ENCODE measurements around the gene SEMA5A.

GRCh38 chr5:9545992-9546851, at the start of gene SEMA5A:
- TF ChIP-seq POLR2A (IDR thresholded peaks at IDR 0.05) (no peak), CTCF (IDR thresholded peaks at IDR 0.05) (no peak)

Measured in lower leg skin (tissue), 3 donors.